SU-DHL-6 (cell line): ENCODE results near the gene UNC5C.

Source experiments
- CTCF ChIP-seq: fragments of 200-600 bp; sonication (generic); IDR thresholded peaks from one replicate; pipeline ENCODE4 v1.5.1; 2017; ENCODE audit warnings: antibody characterized with exemption, mild to moderate bottlenecking, low read length, moderate library complexity; ENCODE audit not compliant: insufficient read depth, poor library complexity, severe bottlenecking
- EZH2phosphoT487 ChIP-seq: fragments of 200-600 bp; sonication (generic), shearing (Covaris generic); conservative IDR thresholded peaks from 2 replicates; pipeline ENCODE4 v1.6.1; 2018; ENCODE audit warnings: mild to moderate bottlenecking, antibody characterized with exemption, low read length, moderate library complexity, mixed read lengths

- TF ChIP-seq CTCF: no peak
- no peak for TF ChIP-seq EZH2phosphoT487
These were observed 391.2 kb downstream of the UNC5C start for GRCh38 chr4:95157596-95157995.
